HEK293T (cell line): ENCODE results near the gene SLAMF1.

ENCODE experiments used
- ARNT ChIP-seq: fragments of 450-650 bp; IDR thresholded peaks from 2 replicates; pipeline ENCODE4 v1.6.1; 2017; ENCODE audit warnings: mild to moderate bottlenecking
- BHLHE40 ChIP-seq: fragments of 450-650 bp; IDR thresholded peaks from 2 replicates; pipeline ENCODE4 v1.6.1; 2016; ENCODE audit warnings: mild to moderate bottlenecking, moderate library complexity, borderline replicate concordance
- FOXA1 ChIP-seq: fragments of 450-650 bp; IDR thresholded peaks from 2 replicates; pipeline ENCODE4 v1.6.1; 2016; ENCODE audit warnings: mild to moderate bottlenecking
- L3MBTL2 ChIP-seq: fragments of 450-650 bp; conservative IDR thresholded peaks from 2 replicates; pipeline ENCODE4 v1.6.1; 2016; ENCODE audit warnings: mild to moderate bottlenecking
- SP1 ChIP-seq: fragments of 450-650 bp; IDR thresholded peaks from 2 replicates; pipeline ENCODE4 v1.6.1; 2017
- SUZ12 ChIP-seq: fragments of 450-650 bp; IDR thresholded peaks from 2 replicates; pipeline ENCODE4 v1.6.1; 2016; ENCODE audit warnings: mild to moderate bottlenecking
- TARDBP ChIP-seq: fragments of 450-650 bp; IDR thresholded peaks from 2 replicates; pipeline ENCODE4 v1.6.1; 2016
- ZNF384 ChIP-seq: fragments of 450-650 bp; IDR thresholded peaks from 2 replicates; pipeline ENCODE4 v1.6.1; 2016

DNA sequence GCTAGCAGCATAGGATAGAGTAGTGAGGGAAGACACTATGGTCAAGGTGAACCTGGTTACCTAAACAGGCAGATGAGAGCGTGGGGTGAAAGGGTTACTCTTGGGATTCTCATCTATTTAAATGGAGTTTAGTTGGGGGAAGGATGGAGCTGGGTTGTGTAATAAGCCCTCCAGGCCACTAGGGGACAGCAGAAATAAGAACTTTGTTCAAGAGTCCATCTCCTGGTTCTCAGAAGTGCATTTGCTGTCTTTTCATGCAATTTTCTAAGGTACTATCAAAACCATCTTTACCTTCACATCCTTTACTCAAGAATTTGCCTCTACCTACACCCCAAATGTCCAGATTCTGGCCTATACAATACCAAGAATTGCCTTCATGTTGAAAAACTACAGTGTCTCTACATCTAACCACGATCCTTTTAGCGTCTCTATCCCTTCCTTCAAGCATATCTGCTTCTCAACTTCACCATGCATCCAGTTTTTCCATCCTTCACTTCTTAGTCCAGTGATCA lies 28.0 kb downstream of the SLAMF1 start:
- TF ChIP-seq SP1 (no peak), ARNT (no peak), SUZ12 (no peak), BHLHE40 (no peak), TARDBP (no peak), FOXA1 (no peak), ZNF384 (no peak), L3MBTL2 (no peak)
